GM21825 (cell line): Measurements from ENCODE around the gene SFSWAP.
A peak's percentile ranks its signal among the peaks of the same experiment; 100 is the strongest.
"Not testable (repeated sequence)": the region's sequence is repeated elsewhere in the genome, so short reads cannot be mapped to it uniquely, and the experiment has no call there.

Experiments
- ATAC-seq: cut with Tn5 transposase; IDR thresholded peaks from one replicate; pipeline ENCODE4 v1.9.1; 2021; ENCODE audit warnings: mild to moderate bottlenecking, moderate library complexity; ENCODE audit not compliant: unreplicated experiment

SFSWAP gene

GRCh38 chr12:131755305-131756113 is 44.6 kb downstream of the SFSWAP start:
- ATAC-seq: no peak

GRCh38 chr12:131756441-131756840 is 45.6 kb downstream of the SFSWAP start:
- ATAC-seq: no peak

GRCh38 chr12:131757111-131757510 is 46.2 kb downstream of the SFSWAP start:
- no peak for ATAC-seq

- no peak for ATAC-seq
Observed at GRCh38 chr12:131758016-131758739, 47.3 kb downstream of the SFSWAP start.

GRCh38 chr12:131759176-131759575 is 48.3 kb downstream of the SFSWAP start:
- no peak for ATAC-seq

- no peak for ATAC-seq
Observed at GRCh38 chr12:131761638-131762037, 50.7 kb downstream of the SFSWAP start.

GRCh38 chr12:131764738-131765137 is 53.8 kb downstream of the SFSWAP start:
- ATAC-seq: no peak

- ATAC-seq: no peak
Observed at GRCh38 chr12:131765961-131766360, 55.1 kb downstream of the SFSWAP start.

GRCh38 chr12:131766382-131767107 is 55.7 kb downstream of the SFSWAP start:
- ATAC-seq: peak; percentile 46

GRCh38 chr12:131770120-131770519 is 59.2 kb downstream of the SFSWAP start:
- no peak for ATAC-seq

- ATAC-seq: no peak
Observed at GRCh38 chr12:131771965-131772364, 61.1 kb downstream of the SFSWAP start.

GRCh38 chr12:131773582-131774221 is 62.8 kb downstream of the SFSWAP start:
- ATAC-seq: peak; percentile 70

- no peak for ATAC-seq
Observed at GRCh38 chr12:131774576-131775391, 63.9 kb downstream of the SFSWAP start.

- no peak for ATAC-seq
Observed at GRCh38 chr12:131775392-131776236, 64.7 kb downstream of the SFSWAP start.

- peak; percentile 36 for ATAC-seq
Observed at GRCh38 chr12:131776237-131776889, 65.5 kb downstream of the SFSWAP start.

- ATAC-seq: not testable (repeated sequence)
Observed at GRCh38 chr12:131777269-131777668, 66.4 kb downstream of the SFSWAP start.

- ATAC-seq: no peak
Observed at GRCh38 chr12:131779027-131779426, 68.1 kb downstream of the SFSWAP start.

GRCh38 chr12:131782061-131782460 is 71.2 kb downstream of the SFSWAP start:
- ATAC-seq: no peak
